Spleen (tissue), 11 donors: ENCODE measurements around the gene C1orf35. TPM values are rescaled to one million over a fixed set of nuclear protein-coding genes. Genes with fewer than 3 reads are reported as not detected.

Experiments
- DNase-seq: peaks from one replicate; pipeline ENCODE4 v3.0.0-alpha.2; 2020
- H3K27ac ChIP-seq, 8 donors: fragments of 200-600 bp; sonication (generic) in 7 of 8; 1 replicate in 4 of 8; 2 replicates in 4 of 8; pipeline versions ENCODE4 v1.5.0 to v1.8.0; 2016 to 2021; ENCODE audit warnings: inconsistent platforms in 4 of 8, mild to moderate bottlenecking in 4 of 8, moderate library complexity in 1 of 8
- H3K27me3 ChIP-seq, 7 donors: fragments of 200-600 bp; sonication (generic) in 6 of 7; replicated peaks in 1 of 7; 1 replicate in 4 of 7; 2 replicates in 3 of 7; pipeline versions ENCODE4 v1.5.0 to v1.8.0; 2016 to 2021; ENCODE audit warnings: inconsistent platforms in 3 of 7, mild to moderate bottlenecking in 1 of 7
- H3K36me3 ChIP-seq, 6 donors: fragments of 200-600 bp; sonication (generic) in 5 of 6; 1 replicate in 4 of 6; 2 replicates in 2 of 6; pipeline versions ENCODE4 v1.5.0 to v1.8.0; 2016 to 2021; ENCODE audit warnings: inconsistent platforms in 2 of 6
- H3K4me1 ChIP-seq, 6 donors: fragments of 200-600 bp; sonication (generic) in 5 of 6; 1 replicate in 3 of 6; 2 replicates in 3 of 6; pipeline versions ENCODE4 v1.5.0 to v1.8.0; 2016 to 2021; ENCODE audit warnings: inconsistent platforms in 3 of 6
- H3K4me3 ChIP-seq, 8 donors: fragments of 200-600 bp; sonication (generic) in 7 of 8; 1 replicate in 4 of 8; 2 replicates in 4 of 8; pipeline versions ENCODE4 v1.5.0 to v1.8.0; 2016 to 2021; ENCODE audit warnings: inconsistent platforms in 4 of 8, mild to moderate bottlenecking in 4 of 8, moderate library complexity in 2 of 8
- H3K9me3 ChIP-seq, 8 donors: fragments of 200-600 bp; sonication (generic) in 7 of 8; 1 replicate in 4 of 8; 2 replicates in 4 of 8; pipeline versions ENCODE4 v1.5.0 to v1.8.0; 2016 to 2021; ENCODE audit warnings: inconsistent platforms in 4 of 8
- POLR2A ChIP-seq, 3 donors: fragments of 450-650 bp; IDR thresholded peaks; one replicate each; pipeline ENCODE4 v1.5.1; 2017; ENCODE audit warnings: antibody characterized with exemption in 3 of 3, mild to moderate bottlenecking in 1 of 3
- POLR2AphosphoS5 ChIP-seq, 3 donors: sonication (generic); formaldehyde crosslinking; IDR thresholded peaks; one replicate each; pipeline ENCODE4 v1.5.1; 2017; ENCODE audit warnings: antibody characterized with exemption in 3 of 3
- WGBS, 5 donors: extraction: QIAGEN DNeasy Blood & Tissue Kit in 3 of 5; methylation state at CpG; one replicate each; pipeline versions ENCODE4 v1.1.5 to v1.1.7; 2013 to 2018; 5-methylcytosine and 5-hydroxymethylcytosine counted together
- intact Hi-C: fragments of 100-400 bp; cut with DNase I; formaldehyde crosslinking; loops from one replicate; pipeline ENCODE4 v1.15.0; 2023; ENCODE audit warnings: low total_unique reads
- polyA plus RNA-seq, 3 donors: library from polyadenylated mRNA; stranded (reverse); fragments of 200-250 nt; gene quantifications; one replicate each; pipeline ENCODE4 v1.2.1, GENCODE V29; 2013
- total RNA-seq, 7 donors: library from RNA; depleted of rRNA in 3 of 7; stranded (reverse); fragments of >200 nt in 3 of 7; fragmentation: NEBNext Ultra II Directional in 4 of 7; extraction: Animal tissue kit (Norgen Biotek cat#: 25700) in 4 of 7; gene quantifications; one replicate each; pipeline versions ENCODE4 v1.1.0 to v1.2.1, GENCODE V29; 2016 to 2021
- TF ChIP-seq, protein P1 (sequence below), 11 experiments: fragments of 200-600 bp in 7 of 11; fragments of 450-650 bp in 4 of 11; sonication (generic) in 4 of 11; IDR thresholded peaks in 8 of 11; conservative IDR thresholded peaks in 3 of 11; 1 replicate in 7 of 11; 2 replicates in 4 of 11; pipeline versions ENCODE4 v1.4.0 to v1.8.0; 2016 to 2021; ENCODE audit warnings: antibody characterized with exemption in 11 of 11, inconsistent platforms in 4 of 11, mild to moderate bottlenecking in 1 of 11
- donor health status: healthy with polysubstance abuse.
- donor health status: DM: no; HTN: no; CAD: no; lungs with moderate emphysema.
- donor health status: DM: no; HTN: no; CAD: no.
- donor health status: Bipolar disorder and iron deficiency.
- donor health status: healthy.
- donor health status: DM: no; HTN: no; CAD: no.
- donor health status: DM: yes; HTN: yes; CAD: no.

The C1orf35 gene
- total and polyA plus RNA-seq, 10 donors = 7.3 to 23.4 (median 12.5) TPM

DNA sequence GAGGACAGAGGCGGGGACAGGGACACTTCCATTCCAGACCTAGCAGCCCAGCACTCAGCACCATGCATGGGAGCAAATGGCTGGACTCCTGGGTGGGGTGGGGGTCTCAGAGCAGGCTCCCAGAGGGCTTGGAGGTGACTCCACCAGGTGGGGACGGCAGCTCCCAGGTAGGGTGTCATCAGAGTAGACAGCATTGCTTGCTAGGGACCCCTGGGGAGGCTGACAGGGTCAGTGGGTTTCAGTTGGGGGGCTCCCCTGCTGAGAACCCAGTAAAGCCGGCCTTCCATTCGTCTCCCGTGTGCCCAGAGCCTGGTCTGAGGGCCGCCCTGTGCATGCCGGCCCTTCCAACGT is 41.8 kb upstream of the C1orf35 start:
- no peak for TF ChIP-seq POLR2AphosphoS5 (IDR thresholded peaks at IDR 0.05)
- no peak for TF ChIP-seq POLR2A (IDR thresholded peaks at IDR 0.05)
- TF ChIP-seq, protein P1, sequence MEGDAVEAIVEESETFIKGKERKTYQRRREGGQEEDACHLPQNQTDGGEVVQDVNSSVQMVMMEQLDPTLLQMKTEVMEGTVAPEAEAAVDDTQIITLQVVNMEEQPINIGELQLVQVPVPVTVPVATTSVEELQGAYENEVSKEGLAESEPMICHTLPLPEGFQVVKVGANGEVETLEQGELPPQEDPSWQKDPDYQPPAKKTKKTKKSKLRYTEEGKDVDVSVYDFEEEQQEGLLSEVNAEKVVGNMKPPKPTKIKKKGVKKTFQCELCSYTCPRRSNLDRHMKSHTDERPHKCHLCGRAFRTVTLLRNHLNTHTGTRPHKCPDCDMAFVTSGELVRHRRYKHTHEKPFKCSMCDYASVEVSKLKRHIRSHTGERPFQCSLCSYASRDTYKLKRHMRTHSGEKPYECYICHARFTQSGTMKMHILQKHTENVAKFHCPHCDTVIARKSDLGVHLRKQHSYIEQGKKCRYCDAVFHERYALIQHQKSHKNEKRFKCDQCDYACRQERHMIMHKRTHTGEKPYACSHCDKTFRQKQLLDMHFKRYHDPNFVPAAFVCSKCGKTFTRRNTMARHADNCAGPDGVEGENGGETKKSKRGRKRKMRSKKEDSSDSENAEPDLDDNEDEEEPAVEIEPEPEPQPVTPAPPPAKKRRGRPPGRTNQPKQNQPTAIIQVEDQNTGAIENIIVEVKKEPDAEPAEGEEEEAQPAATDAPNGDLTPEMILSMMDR (IDR thresholded peaks at IDR 0.05 in 8 of 11, conservative IDR thresholded peaks at IDR 0.05 in 3 of 11) = no peak
- Histone ChIP-seq H3K36me3 (peaks cover 0 to 79% (median 45%) of the 10 kb centered on the region in 6 donors), H3K4me1 (peaks cover 43 to 94% (median 75%) of the 10 kb centered on the region in 6 donors), H3K27me3 (no peaks in the 10 kb centered on the region), H3K27ac (no peak overlapping the region), H3K4me3 (no peak overlapping the region), H3K9me3 (no peaks in the 10 kb centered on the region)
- 88 to 96% (median 94%) methylated on average over 3 to 8 of the region's 8 CpGs for WGBS, 5 donors
- intact Hi-C loops = no loop called here
- DNase-seq = no peak

- 70 to 84% (median 80%) methylated on average over 10 to 16 of the region's 16 CpGs for WGBS, 5 donors
- intact Hi-C loops = no loop called here
- Histone ChIP-seq H3K9me3 (no peaks in the 10 kb centered on the region), H3K36me3 (peaks cover 0 to 74% (median 42%) of the 10 kb centered on the region in 6 donors), H3K4me1 (peaks cover 43 to 90% (median 72%) of the 10 kb centered on the region in 6 donors), H3K4me3 (no peak overlapping the region), H3K27me3 (no peaks in the 10 kb centered on the region), H3K27ac (no peak overlapping the region)
- TF ChIP-seq, protein P1 (IDR thresholded peaks at IDR 0.05 in 8 of 11, conservative IDR thresholded peaks at IDR 0.05 in 3 of 11) = no peak
- TF ChIP-seq POLR2AphosphoS5 (IDR thresholded peaks at IDR 0.05) = peak in 1 of 3 donors; percentile 14
- no peak for DNase-seq
These were observed 41.3 kb upstream of the C1orf35 start for GRCh38 chr1:228144193-228144992.

GRCh38 chr1:228143480-228144192 is 40.5 kb upstream of the C1orf35 start:
- WGBS, 5 donors = 91 to 94% (median 91%) methylated on average over 12 of the region's 12 CpGs

More at GRCh38 chr1:228143480-228144192, 40.5 kb upstream of the C1orf35 start:
- Histone ChIP-seq H3K27ac (peak overlapping the region in 1 of 8 donors; percentile 99), H3K36me3 (peaks cover 0 to 66% (median 35%) of the 10 kb centered on the region in 6 donors), H3K27me3 (no peaks in the 10 kb centered on the region), H3K4me3 (no peak overlapping the region), H3K4me1 (peaks cover 36 to 90% (median 66%) of the 10 kb centered on the region in 6 donors), H3K9me3 (no peaks in the 10 kb centered on the region)
- no peak for DNase-seq
- TF ChIP-seq, protein P1 (IDR thresholded peaks at IDR 0.05 in 8 of 11, conservative IDR thresholded peaks at IDR 0.05 in 3 of 11) = no peak
- no peak for TF ChIP-seq POLR2AphosphoS5 (IDR thresholded peaks at IDR 0.05)
- no peak for TF ChIP-seq POLR2A (IDR thresholded peaks at IDR 0.05)
- intact Hi-C loops = no loop called here
